ENCODE data around the gene SMG7. TPM values are rescaled to one million over a fixed set of nuclear protein-coding genes. Genes with fewer than 3 reads are reported as not detected.

SMG7 gene
- total RNA-seq, 2 experiments from 2014 or later: 45.0 to 185 TPM

DNA sequence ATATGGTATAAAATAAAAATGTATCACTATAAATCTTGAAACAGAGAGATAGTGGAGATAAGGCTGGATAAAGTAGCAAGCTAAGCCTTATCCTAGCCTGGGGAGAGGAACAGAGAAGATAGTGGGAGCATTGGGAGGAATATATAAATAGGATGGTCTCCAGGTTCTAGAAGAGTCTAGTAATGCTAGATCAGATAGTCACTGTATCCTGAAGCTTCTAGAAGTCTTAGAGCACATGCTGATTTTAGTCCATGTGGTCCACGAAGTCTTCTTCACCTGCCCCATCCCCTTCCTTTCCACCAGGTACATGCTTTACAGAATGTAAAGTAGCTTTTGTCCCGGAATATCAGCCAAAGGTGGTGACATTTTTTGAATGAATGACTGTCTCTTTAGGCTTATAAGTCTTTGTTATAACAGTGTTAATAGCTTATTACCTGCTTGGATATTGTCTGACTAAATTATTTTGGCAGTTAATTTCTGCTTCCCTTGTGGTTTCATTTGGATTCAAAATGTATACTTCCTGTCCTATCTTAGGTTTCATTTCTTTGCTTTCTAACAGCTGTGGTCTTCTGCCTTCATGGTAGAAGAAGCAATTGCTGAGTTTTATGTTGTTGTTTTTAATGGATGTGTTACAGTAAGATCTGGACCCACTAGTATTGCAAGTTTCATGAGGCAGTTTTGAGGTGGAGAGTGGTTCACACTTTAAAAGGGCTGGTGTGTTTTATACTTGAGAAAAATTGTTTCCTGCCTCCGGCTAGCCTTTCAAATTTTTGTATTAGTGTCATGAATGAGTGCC is 5.9 kb downstream of the SMG7 start:
- DNase-seq (ENCODE audit: low spot score): peak; percentile 80
- H3K27ac ChIP-seq (ENCODE audit: low read depth, low read length, poor library complexity, severe bottlenecking): peak overlapping the region; percentile 100
- intact Hi-C loops (cut with micrococcal nuclease; ENCODE audit: unreplicated experiment): loop anchor here (10.0 kb wide), 2 partner anchors 453 to 643 kb away; partner anchors contain the start of genes DHX9 and LAMC1
- no peak overlapping the region for H2AFZ ChIP-seq (ENCODE audit: low read length)
- H3K36me3 ChIP-seq (ENCODE audit: insufficient read depth, low read length): peaks cover 81% of the 10 kb centered on the region
- no peaks in the 10 kb centered on the region; the same call in 1 of the 2 replicates for H4K20me1 ChIP-seq (ENCODE audit: insufficient read depth, low read length)
- TF ChIP-seq EZH2phosphoT487 (IDR thresholded peaks at IDR 0.05; ENCODE audit: borderline replicate concordance, low read depth, low read length): no peak
- TF ChIP-seq, protein P1, sequence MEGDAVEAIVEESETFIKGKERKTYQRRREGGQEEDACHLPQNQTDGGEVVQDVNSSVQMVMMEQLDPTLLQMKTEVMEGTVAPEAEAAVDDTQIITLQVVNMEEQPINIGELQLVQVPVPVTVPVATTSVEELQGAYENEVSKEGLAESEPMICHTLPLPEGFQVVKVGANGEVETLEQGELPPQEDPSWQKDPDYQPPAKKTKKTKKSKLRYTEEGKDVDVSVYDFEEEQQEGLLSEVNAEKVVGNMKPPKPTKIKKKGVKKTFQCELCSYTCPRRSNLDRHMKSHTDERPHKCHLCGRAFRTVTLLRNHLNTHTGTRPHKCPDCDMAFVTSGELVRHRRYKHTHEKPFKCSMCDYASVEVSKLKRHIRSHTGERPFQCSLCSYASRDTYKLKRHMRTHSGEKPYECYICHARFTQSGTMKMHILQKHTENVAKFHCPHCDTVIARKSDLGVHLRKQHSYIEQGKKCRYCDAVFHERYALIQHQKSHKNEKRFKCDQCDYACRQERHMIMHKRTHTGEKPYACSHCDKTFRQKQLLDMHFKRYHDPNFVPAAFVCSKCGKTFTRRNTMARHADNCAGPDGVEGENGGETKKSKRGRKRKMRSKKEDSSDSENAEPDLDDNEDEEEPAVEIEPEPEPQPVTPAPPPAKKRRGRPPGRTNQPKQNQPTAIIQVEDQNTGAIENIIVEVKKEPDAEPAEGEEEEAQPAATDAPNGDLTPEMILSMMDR (conservative IDR thresholded peaks at IDR 0.05; ENCODE audit: low read length): no peak
- H3K9me3 ChIP-seq (ENCODE audit: low read length): no peaks in the 10 kb centered on the region
- H3K4me2 ChIP-seq (ENCODE audit: low read length): peak overlapping the region; percentile 93
- H3K4me3 ChIP-seq (ENCODE audit: low read depth, low read length, poor library complexity, severe bottlenecking): peak overlapping the region; percentile 65
- POLR2A ChIA-PET: interaction anchor here (0.7 to 4.2 kb wide), 15 partner anchors 8 to 551 kb away, joined by 3 to 23 read pairs (median 4); no protein-coding TSS in a partner anchor
- BruUV-seq (replicated peaks): no TSS peak
- peaks cover 92% of the 10 kb centered on the region for H3K4me1 ChIP-seq (ENCODE audit: insufficient read depth, low read length, poor library complexity, severe bottlenecking)
- no peaks in the 10 kb centered on the region for H3K9me2 ChIP-seq (ENCODE audit: insufficient read depth, low read length)
- CTCF ChIA-PET (ENCODE audit: unreplicated experiment): interaction anchor here (0.5 kb wide), 1 partner anchor 399 kb away, joined by 3 read pairs; no protein-coding TSS in a partner anchor
- peaks cover 97% of the 10 kb centered on the region for H3K79me2 ChIP-seq (ENCODE audit: insufficient read depth, low read depth, low read length)

DNA sequence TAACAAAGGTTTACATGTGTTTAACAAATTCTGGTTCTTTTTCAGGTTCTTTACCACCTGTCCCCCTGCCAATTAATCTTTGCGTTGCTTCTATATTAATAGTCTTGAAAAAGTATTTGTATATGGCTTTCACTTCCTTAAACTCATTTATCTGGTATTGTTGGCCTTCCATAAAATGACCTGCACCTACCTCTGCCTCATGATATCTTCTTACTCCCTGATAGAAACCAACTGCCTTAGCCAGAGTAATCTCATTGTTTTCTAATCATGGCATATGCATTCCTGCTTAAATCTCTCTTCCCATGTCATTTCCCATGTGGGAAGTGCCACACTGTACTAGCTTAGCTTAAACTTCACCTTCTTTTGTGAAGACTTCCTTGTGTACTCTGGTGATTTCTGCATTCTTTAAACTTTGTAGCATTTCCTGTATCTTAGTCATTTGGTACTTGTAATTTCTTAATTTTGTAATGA is 8.7 kb downstream of the SMG7 start:
- ChIA-PET CTCF (ENCODE audit: unreplicated experiment) (no interaction called here), POLR2A (interaction anchor here (1.2 to 4.2 kb wide), 5 partner anchors 9 to 78 kb away, joined by 3 to 23 read pairs (median 5); partner anchors contain the start of gene SMG7)
- Histone ChIP-seq H3K79me2 (ENCODE audit: insufficient read depth, low read depth, low read length) (peaks cover 97% of the 10 kb centered on the region), H3K4me1 (ENCODE audit: insufficient read depth, low read length, poor library complexity, severe bottlenecking) (peaks cover 98% of the 10 kb centered on the region), H3K4me2 (ENCODE audit: low read length) (peak overlapping the region; percentile 93), H2AFZ (ENCODE audit: low read length) (no peak overlapping the region), H3K9me3 (ENCODE audit: low read length) (peaks cover 6% of the 10 kb centered on the region; the same call in 1 of the 2 replicates), H4K20me1 (ENCODE audit: insufficient read depth, low read length) (peaks cover 19% of the 10 kb centered on the region; the same call in 1 of the 2 replicates), H3K4me3 (ENCODE audit: low read depth, low read length, poor library complexity, severe bottlenecking) (peak overlapping the region; percentile 65), H3K36me3 (ENCODE audit: insufficient read depth, low read length) (peaks cover 77% of the 10 kb centered on the region), H3K27ac (ENCODE audit: low read depth, low read length, poor library complexity, severe bottlenecking) (peak overlapping the region; percentile 100), H3K9me2 (ENCODE audit: insufficient read depth, low read length) (no peaks in the 10 kb centered on the region)
- TF ChIP-seq, protein P1 (conservative IDR thresholded peaks at IDR 0.05; ENCODE audit: low read length): no peak
- no peak for TF ChIP-seq EZH2phosphoT487 (IDR thresholded peaks at IDR 0.05; ENCODE audit: borderline replicate concordance, low read depth, low read length)
- intact Hi-C loops (cut with micrococcal nuclease; ENCODE audit: unreplicated experiment): loop anchor here (1.0 to 2.0 kb wide), 2 partner anchors 9 to 18 kb away; partner anchors contain the start of gene SMG7
- DNase-seq (ENCODE audit: low spot score): peak; percentile 82
- BruUV-seq (replicated peaks): no TSS peak
